ENCODE measurements around the gene IER3. TPM values are rescaled to one million over a fixed set of nuclear protein-coding genes. Genes with fewer than 3 reads are reported as not detected.
A peak's percentile ranks its signal among the peaks of the same experiment; 100 is the strongest.

Gene IER3
- total and polyA plus RNA-seq, 9 of the 15 experiments (the other 6 are each of a cell fraction or from before 2014, with no cell fraction given), result 1.5 to 30.0 (median 11.5) TPM

- TF ChIP-seq ETV1 (tag; conservative IDR thresholded peaks at IDR 0.05; ENCODE audit: low read depth) (peak; percentile 83), RUNX1 (IDR thresholded peaks at IDR 0.05; ENCODE audit: low read depth) (no peak; the same call in 1 of the 2 replicates), C11orf30 (IDR thresholded peaks at IDR 0.05; ENCODE audit: low read depth) (peak; percentile 100), OTX1 (CRISPR knock-in tag; IDR thresholded peaks at IDR 0.05) (peak; percentile 78), ZFP36 (IDR thresholded peaks at IDR 0.05; ENCODE audit: low read depth, low read length, partially characterized antibody) (peak; percentile 45), ZC3H4 (CRISPR knock-in tag; IDR thresholded peaks at IDR 0.05; ENCODE audit: borderline replicate concordance) (no peak), SIN3A (IDR thresholded peaks at IDR 0.05; ENCODE audit: borderline replicate concordance in 2 of 2, control insufficient read depth in 1 of 2, low read depth in 2 of 2, low read length in 2 of 2) (peak; percentile 70 to 90; a peak in 3 of 4 replicates), MEIS2 (IDR thresholded peaks at IDR 0.05; ENCODE audit: partially characterized antibody) (peak; percentile 86), ZNF12 (CRISPR knock-in tag; IDR thresholded peaks at IDR 0.05) (no peak; the same call in 1 of the 2 replicates), ZNF444 (CRISPR knock-in tag; IDR thresholded peaks at IDR 0.05) (0 out of 2 replicates have a peak, but pooled peaks have one; percentile 22), ZNF551 (CRISPR knock-in tag; IDR thresholded peaks at IDR 0.05) (no peak), MAFG (tag; conservative IDR thresholded peaks at IDR 0.05) (peak; percentile 99), ZNF75A (CRISPR knock-in tag; IDR thresholded peaks at IDR 0.05) (no peak; the same call in 1 of the 2 replicates), ZNF79 (CRISPR knock-in tag; IDR thresholded peaks at IDR 0.05; ENCODE audit: low read depth) (no peak), ZBTB12 (CRISPR knock-in tag; IDR thresholded peaks at IDR 0.05) (peak; percentile 66), YY1 (IDR thresholded peaks at IDR 0.05; ENCODE audit: borderline replicate concordance in 1 of 3, control insufficient read depth in 1 of 3, extremely low read depth in 1 of 3, insufficient read depth in 3 of 3, insufficient read length in 1 of 3, insufficient replicate concordance in 2 of 3, low read depth in 1 of 3, low read length in 2 of 3) (peak; percentile 77 to 98 (median 94)), MAX (CRISPR knock-in tag; IDR thresholded peaks at IDR 0.05) (peak; percentile 81), ARNT (IDR thresholded peaks at IDR 0.05) (peak in 1 of 2 experiments; percentile 73; a peak in 1 of 4 replicates), RFX7 (CRISPR knock-in tag; IDR thresholded peaks at IDR 0.05) (no peak), PTBP1 (IDR thresholded peaks at IDR 0.05; ENCODE audit: low read depth, low read length) (no peak), NFIX (CRISPR knock-in tag; IDR thresholded peaks at IDR 0.05; ENCODE audit: low read depth) (no peak), MAZ (CRISPR knock-in tag; conservative IDR thresholded peaks at IDR 0.05 in 1 of 2, IDR thresholded peaks at IDR 0.05 in 1 of 2) (peak; percentile 31 to 85)
- TF ChIP-seq, protein P1, sequence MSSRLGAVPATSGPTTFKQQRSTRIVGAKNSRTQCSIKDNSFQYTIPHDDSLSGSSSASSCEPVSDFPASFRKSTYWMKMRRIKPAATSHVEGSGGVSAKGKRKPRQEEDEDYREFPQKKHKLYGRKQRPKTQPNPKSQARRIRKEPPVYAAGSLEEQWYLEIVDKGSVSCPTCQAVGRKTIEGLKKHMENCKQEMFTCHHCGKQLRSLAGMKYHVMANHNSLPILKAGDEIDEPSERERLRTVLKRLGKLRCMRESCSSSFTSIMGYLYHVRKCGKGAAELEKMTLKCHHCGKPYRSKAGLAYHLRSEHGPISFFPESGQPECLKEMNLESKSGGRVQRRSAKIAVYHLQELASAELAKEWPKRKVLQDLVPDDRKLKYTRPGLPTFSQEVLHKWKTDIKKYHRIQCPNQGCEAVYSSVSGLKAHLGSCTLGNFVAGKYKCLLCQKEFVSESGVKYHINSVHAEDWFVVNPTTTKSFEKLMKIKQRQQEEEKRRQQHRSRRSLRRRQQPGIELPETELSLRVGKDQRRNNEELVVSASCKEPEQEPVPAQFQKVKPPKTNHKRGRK (tag; IDR thresholded peaks at IDR 0.05), result no peak
These were observed 27.1 kb downstream of the IER3 start, which contains the start of gene MDC1 (continued) for GRCh38 chr6:30717129-30717844.
